H1 (cell line): ENCODE data around the gene SMYD3.

ENCODE experiments used
- EZH2 ChIP-seq: fragments of 200-600 bp; sonication (generic); IDR thresholded peaks from 2 replicates; pipeline ENCODE4 v1.7.1; 2012; ENCODE audit warnings: low read depth, mild to moderate bottlenecking, moderate library complexity, low read length, inconsistent platforms; ENCODE audit not compliant: severe bottlenecking
- HDAC2 ChIP-seq, 2 experiments: fragments of 300-600 bp in 1 of 2; sonication (generic) in 1 of 2; IDR thresholded peaks; 2 replicates each; pipeline ENCODE4 v1.6.1; 2011 to 2012; ENCODE audit warnings: low read depth in 2 of 2, low read length in 2 of 2, mild to moderate bottlenecking in 2 of 2, moderate library complexity in 2 of 2, borderline replicate concordance in 1 of 2, inconsistent platforms in 1 of 2
- HDAC6 ChIP-seq: IDR thresholded peaks from one replicate; pipeline ENCODE4 v1.7.1; 2012; ENCODE audit warnings: low read depth, mild to moderate bottlenecking, inconsistent platforms, low read length, moderate library complexity
- JUN ChIP-seq: IDR thresholded peaks from 2 replicates; pipeline ENCODE4 v1.6.1; 2011; ENCODE audit warnings: low read depth, mild to moderate bottlenecking, improper control_type of control experiment, low read length
- KDM1A ChIP-seq: fragments of 200-600, 300-600 bp; sonication (generic); IDR thresholded peaks from 2 replicates; pipeline ENCODE4 v1.7.1; 2016; ENCODE audit warnings: mild to moderate bottlenecking, low read length, borderline replicate concordance
- POLR2A ChIP-seq, 2 experiments: IDR thresholded peaks; 1 replicate in 1 of 2; 2 replicates in 1 of 2; pipeline ENCODE4 v1.6.1; 2011; ENCODE audit warnings: low read depth in 2 of 2, low read length in 2 of 2, mild to moderate bottlenecking in 2 of 2; ENCODE audit errors: control extremely low read depth in 1 of 2
- RAD21 ChIP-seq, 2 experiments: IDR thresholded peaks in 1 of 2; conservative IDR thresholded peaks in 1 of 2; 2 replicates each; pipeline ENCODE4 v1.6.1; 2011; ENCODE audit warnings: low read depth in 2 of 2, low read length in 2 of 2, improper control_type of control experiment in 1 of 2, inconsistent platforms in 1 of 2, mild to moderate bottlenecking in 1 of 2, moderate library complexity in 1 of 2
- RFX5 ChIP-seq: IDR thresholded peaks from 2 replicates; pipeline ENCODE4 v1.6.1; 2011; ENCODE audit warnings: low read depth, low read length, improper control_type of control experiment, borderline replicate concordance
- SAP30 ChIP-seq: fragments of 300-600 bp; sonication (generic); IDR thresholded peaks from 2 replicates; pipeline ENCODE4 v1.7.1; 2012; ENCODE audit warnings: low read length, moderate library complexity, mild to moderate bottlenecking, inconsistent platforms; ENCODE audit not compliant: insufficient read depth, insufficient replicate concordance
- SP1 ChIP-seq: IDR thresholded peaks from 2 replicates; pipeline ENCODE4 v1.6.1; 2011; ENCODE audit warnings: low read depth, low read length
- TAF1 ChIP-seq: IDR thresholded peaks from 2 replicates; pipeline ENCODE4 v1.6.1; 2011; ENCODE audit warnings: mild to moderate bottlenecking, low read depth, low read length
- TCF12 ChIP-seq: IDR thresholded peaks from 2 replicates; pipeline ENCODE4 v1.6.1; 2011; ENCODE audit warnings: low read depth, mild to moderate bottlenecking, low read length
- TF ChIP-seq, protein P1 (sequence below), 3 experiments: IDR thresholded peaks; 1 replicate in 2 of 3; 2 replicates in 1 of 3; pipeline versions ENCODE4 v1.5.1 to v1.6.1; 2011; ENCODE audit warnings: low read length in 3 of 3, mild to moderate bottlenecking in 3 of 3, inconsistent platforms in 2 of 3, low read depth in 1 of 3, moderate library complexity in 1 of 3; ENCODE audit not compliant: insufficient read depth in 1 of 3; ENCODE audit errors: control extremely low read depth in 1 of 3

GRCh38 chr1:246099570-246099969 is 407.5 kb downstream of the SMYD3 start:
- TF ChIP-seq, protein P1, sequence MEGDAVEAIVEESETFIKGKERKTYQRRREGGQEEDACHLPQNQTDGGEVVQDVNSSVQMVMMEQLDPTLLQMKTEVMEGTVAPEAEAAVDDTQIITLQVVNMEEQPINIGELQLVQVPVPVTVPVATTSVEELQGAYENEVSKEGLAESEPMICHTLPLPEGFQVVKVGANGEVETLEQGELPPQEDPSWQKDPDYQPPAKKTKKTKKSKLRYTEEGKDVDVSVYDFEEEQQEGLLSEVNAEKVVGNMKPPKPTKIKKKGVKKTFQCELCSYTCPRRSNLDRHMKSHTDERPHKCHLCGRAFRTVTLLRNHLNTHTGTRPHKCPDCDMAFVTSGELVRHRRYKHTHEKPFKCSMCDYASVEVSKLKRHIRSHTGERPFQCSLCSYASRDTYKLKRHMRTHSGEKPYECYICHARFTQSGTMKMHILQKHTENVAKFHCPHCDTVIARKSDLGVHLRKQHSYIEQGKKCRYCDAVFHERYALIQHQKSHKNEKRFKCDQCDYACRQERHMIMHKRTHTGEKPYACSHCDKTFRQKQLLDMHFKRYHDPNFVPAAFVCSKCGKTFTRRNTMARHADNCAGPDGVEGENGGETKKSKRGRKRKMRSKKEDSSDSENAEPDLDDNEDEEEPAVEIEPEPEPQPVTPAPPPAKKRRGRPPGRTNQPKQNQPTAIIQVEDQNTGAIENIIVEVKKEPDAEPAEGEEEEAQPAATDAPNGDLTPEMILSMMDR (IDR thresholded peaks at IDR 0.05; ENCODE audit: control extremely low read depth in 1 of 3, insufficient read depth in 1 of 3, low read depth in 1 of 3, low read length in 3 of 3): no peak
- TF ChIP-seq RFX5 (no peak), POLR2A (IDR thresholded peaks at IDR 0.05; ENCODE audit: control extremely low read depth in 1 of 2, low read depth in 2 of 2, low read length in 2 of 2) (no peak), RAD21 (IDR thresholded peaks at IDR 0.05 in 1 of 2, conservative IDR thresholded peaks at IDR 0.05 in 1 of 2; ENCODE audit: low read depth in 2 of 2, low read length in 2 of 2) (no peak), HDAC2 (IDR thresholded peaks at IDR 0.05; ENCODE audit: borderline replicate concordance in 1 of 2, low read depth in 2 of 2, low read length in 2 of 2) (no peak), TAF1 (no peak), HDAC6 (no peak), JUN (no peak), TCF12 (no peak), EZH2 (no peak), SP1 (no peak), KDM1A (no peak), SAP30 (no peak)
